GM18868 (cell line): ENCODE measurements around the gene NUP42.
"Not testable (repeated sequence)": the region's sequence is repeated elsewhere in the genome, so short reads cannot be mapped to it uniquely, and the experiment has no call there.

Source experiments
- ATAC-seq: cut with Tn5 transposase; IDR thresholded peaks from one replicate; pipeline ENCODE4 v1.9.1; 2021; ENCODE audit warnings: mild to moderate bottlenecking, moderate library complexity; ENCODE audit not compliant: unreplicated experiment

NUP42 gene

GRCh38 chr7:23181684-23182553, at the start of gene NUP42:
Gene NUP42, plus strand, starts transcription at chr7:23182048. Its CDS starts 38 bp downstream, at chr7:23182086.
- peak; percentile 96 for ATAC-seq

GRCh38 chr7:23133797-23134196, 48.1 kb upstream of the NUP42 start:
- no peak for ATAC-seq

DNA sequence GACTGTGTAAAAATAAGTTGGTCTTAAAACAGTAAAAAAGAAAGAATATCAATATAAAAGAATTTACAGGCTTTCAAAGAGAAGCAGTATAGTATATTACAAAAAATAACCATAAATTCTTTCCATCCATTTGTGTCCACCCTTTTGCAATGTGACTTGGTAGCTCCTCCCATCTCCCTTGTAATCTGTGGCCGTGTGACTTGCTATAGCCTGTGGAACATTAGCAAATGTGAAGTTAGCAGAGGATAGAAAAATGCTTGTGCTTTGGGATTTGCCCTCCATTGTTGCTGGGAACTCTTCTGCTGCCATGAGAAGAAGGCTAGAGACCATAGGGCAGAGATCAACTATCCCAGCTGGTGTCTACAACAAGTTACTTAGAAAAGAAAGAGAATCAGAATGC, 46.1 kb upstream of the NUP42 start:
- no peak for ATAC-seq

- no peak for ATAC-seq
Observed at GRCh38 chr7:23136216-23136615, 45.6 kb upstream of the NUP42 start.

GRCh38 chr7:23157679-23158078, 24.2 kb upstream of the NUP42 start:
- no peak for ATAC-seq

GRCh38 chr7:23158546-23158945, 23.3 kb upstream of the NUP42 start:
- no peak for ATAC-seq

DNA sequence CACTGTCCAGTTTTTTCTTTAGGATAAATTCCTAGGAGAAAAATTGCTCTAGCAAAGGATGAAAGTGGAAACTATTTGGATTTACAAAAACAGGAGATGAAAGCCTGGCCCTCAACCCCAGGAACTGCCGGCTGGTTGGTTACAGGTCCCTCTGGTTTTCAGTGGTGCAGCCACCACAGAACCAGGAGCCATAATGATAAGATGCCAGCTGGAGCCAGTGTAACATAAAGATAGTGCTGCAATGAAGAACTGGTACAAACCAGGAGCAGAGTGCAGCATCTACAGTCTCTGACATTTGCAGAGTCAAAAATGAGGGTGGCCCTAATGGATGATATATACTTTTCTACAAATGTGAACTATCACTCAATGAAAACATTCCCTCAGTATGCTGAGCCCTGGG, 20.4 kb upstream of the NUP42 start:
- ATAC-seq: no peak

GRCh38 chr7:23164846-23165245, 17.0 kb upstream of the NUP42 start:
- ATAC-seq: no peak

GRCh38 chr7:23165316-23165715, 16.5 kb upstream of the NUP42 start:
- ATAC-seq: no peak

- ATAC-seq: no peak
Observed at GRCh38 chr7:23167691-23168090, 14.2 kb upstream of the NUP42 start.

GRCh38 chr7:23168111-23168885, 13.6 kb upstream of the NUP42 start:
- ATAC-seq: no peak

DNA sequence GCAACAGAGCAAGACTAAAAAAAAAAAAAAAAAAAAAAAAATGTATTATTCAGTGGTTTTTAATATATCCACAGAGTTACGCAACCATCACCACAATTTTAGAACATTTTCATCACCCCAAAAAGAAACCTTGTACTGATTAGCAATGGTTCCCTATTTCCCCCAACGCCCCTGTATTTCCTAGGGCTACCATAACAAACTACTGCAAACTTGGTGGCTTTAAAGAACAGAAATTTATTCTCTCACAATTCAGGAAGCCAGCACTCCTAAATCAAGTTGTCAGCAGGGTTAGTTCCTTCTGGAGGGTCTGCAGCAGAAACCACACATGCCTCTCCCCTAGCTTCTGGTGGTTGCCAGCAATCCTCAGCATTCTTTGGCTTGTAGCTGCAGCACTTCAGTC, 5.9 kb upstream of the NUP42 start:
- ATAC-seq: no peak

GRCh38 chr7:23183279-23184012, 1.6 kb downstream of the NUP42 start:
- ATAC-seq: no peak

DNA sequence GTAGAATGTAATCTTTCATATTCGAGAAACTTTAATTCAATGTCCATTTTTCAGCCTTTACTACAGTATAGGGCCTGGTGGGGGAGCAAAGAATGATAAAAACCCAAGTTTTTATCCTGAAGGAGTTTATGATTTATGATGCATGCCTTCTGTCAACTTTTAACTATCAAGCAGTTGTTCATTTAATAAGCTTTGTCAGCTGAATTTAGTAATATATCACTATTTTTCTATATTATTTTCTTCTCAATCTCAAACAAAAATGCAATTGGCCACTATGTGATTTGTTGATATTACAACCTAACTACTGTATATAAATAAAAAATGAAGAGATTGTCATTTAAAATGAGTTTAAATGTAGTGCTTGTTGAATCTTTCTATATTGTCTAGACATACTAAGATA, 2.4 kb downstream of the NUP42 start:
- ATAC-seq: no peak

- ATAC-seq: no peak
Observed at GRCh38 chr7:23184709-23185359, 3.0 kb downstream of the NUP42 start.

- ATAC-seq: no peak
Observed at GRCh38 chr7:23185980-23186379, 4.1 kb downstream of the NUP42 start.

DNA sequence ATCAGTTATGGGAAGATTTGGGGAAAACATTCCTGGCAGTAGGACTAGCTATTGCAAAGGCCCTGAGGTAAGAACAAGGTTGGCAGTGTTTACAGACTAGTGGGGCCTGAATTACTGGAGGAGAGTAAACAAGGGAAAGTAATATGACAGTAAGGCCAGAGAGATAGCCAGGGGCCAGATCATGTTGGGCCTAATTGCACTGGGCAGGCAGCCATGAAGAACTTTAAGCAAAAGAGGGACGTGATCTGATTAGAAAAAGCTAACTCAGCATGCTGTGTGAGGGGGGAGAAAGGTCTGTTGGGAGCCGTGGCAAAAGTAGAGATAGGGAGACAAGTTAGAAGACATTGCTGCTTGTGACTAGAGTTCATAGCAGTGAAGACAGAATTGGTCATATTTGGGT, 9.2 kb downstream of the NUP42 start:
- no peak for ATAC-seq

- ATAC-seq: not testable (repeated sequence)
Observed at GRCh38 chr7:23193650-23194227, 11.9 kb downstream of the NUP42 start.

GRCh38 chr7:23196306-23196705, 14.5 kb downstream of the NUP42 start:
- ATAC-seq: no peak

DNA sequence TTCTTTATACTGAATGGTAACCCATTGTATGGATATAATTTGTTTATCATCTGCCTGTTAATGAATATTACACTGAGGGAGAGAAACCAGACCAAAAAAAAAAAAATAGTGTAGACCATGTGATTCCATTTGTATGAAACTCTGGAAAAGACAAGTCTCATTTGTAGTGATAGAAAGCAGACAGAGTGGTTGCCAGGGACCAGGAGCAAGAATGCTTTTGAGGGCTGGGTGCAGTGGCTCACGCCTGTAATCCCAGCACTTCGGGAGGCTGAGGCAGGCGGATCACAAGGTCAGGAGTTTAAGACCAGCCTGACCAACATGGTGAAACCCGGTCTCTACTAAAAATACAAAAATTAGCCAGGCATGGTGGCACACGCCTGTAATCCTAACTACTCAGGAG, 15.9 kb downstream of the NUP42 start:
- ATAC-seq: not testable (repeated sequence)

- ATAC-seq: no peak
Observed at GRCh38 chr7:23200331-23200730, 18.5 kb downstream of the NUP42 start.
